Muscle layer of duodenum (tissue), 2 donors: ENCODE results near the gene THAP3.

Source experiments
- H3K27ac ChIP-seq: one replicate; pipeline ENCODE4 v1.7.0; 2013; ENCODE audit warnings: mild to moderate bottlenecking, low read length
- H3K27me3 ChIP-seq: one replicate; pipeline ENCODE4 v1.7.0; 2013; ENCODE audit warnings: low read depth, mild to moderate bottlenecking, control low read depth, low read length
- H3K36me3 ChIP-seq, 2 donors: one replicate each; pipeline ENCODE4 v1.7.0; 2013; ENCODE audit warnings: low read length in 2 of 2, control low read depth in 1 of 2, mild to moderate bottlenecking in 1 of 2; ENCODE audit not compliant: insufficient read depth in 2 of 2, control insufficient read depth in 1 of 2
- H3K4me1 ChIP-seq, 2 donors: one replicate each; pipeline ENCODE4 v1.7.0; 2013; ENCODE audit warnings: low read length in 2 of 2, mild to moderate bottlenecking in 2 of 2, control low read depth in 1 of 2, moderate library complexity in 1 of 2; ENCODE audit not compliant: insufficient read depth in 2 of 2, control insufficient read depth in 1 of 2
- H3K4me3 ChIP-seq, 2 donors: one replicate each; pipeline ENCODE4 v1.7.0; 2013; ENCODE audit warnings: low read length in 2 of 2, low read depth in 1 of 2, mild to moderate bottlenecking in 1 of 2
- H3K9me3 ChIP-seq, 2 donors: one replicate each; pipeline ENCODE4 v1.7.0; 2013; ENCODE audit warnings: low read length in 2 of 2, control low read depth in 1 of 2, mild to moderate bottlenecking in 1 of 2; ENCODE audit not compliant: control insufficient read depth in 1 of 2
- donor health status: healthy.

THAP3 gene

GRCh38 chr1:6584126-6585080 lies 40.3 kb upstream of the THAP3 start:
- Histone ChIP-seq H3K27ac (no peak overlapping the region), H3K27me3 (no peaks in the 10 kb centered on the region), H3K9me3 (no peaks in the 10 kb centered on the region), H3K4me3 (no peak overlapping the region), H3K36me3 (peaks cover 5 to 14% of the 10 kb centered on the region in 2 donors), H3K4me1 (peaks cover 11 to 38% of the 10 kb centered on the region in 2 donors)

GRCh38 chr1:6585081-6585722 lies 39.5 kb upstream of the THAP3 start:
- Histone ChIP-seq H3K27me3 (no peaks in the 10 kb centered on the region), H3K4me3 (no peak overlapping the region), H3K9me3 (no peaks in the 10 kb centered on the region), H3K4me1 (peaks cover 11 to 36% of the 10 kb centered on the region in 2 donors), H3K27ac (no peak overlapping the region), H3K36me3 (peaks cover 10 to 22% of the 10 kb centered on the region in 2 donors)

DNA sequence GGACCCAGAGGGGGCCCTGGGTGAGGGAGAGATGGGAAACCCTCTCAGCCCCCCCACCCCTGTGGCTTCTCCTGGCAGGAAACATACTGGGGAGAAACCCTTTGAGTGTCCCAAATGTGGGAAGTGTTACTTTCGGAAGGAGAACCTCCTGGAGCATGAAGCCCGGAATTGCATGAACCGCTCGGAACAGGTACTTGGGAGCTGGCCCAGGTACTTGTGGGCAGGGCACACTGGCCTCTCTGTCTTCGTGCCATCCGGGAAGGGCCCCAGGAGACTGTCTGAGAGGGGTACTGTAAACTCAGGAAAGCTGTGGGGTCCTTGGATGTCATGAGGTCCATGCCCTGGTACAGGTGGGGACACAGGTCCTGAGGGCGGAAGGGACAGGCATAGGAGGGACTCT lies 38.8 kb upstream of the THAP3 start:
- Histone ChIP-seq H3K4me1 (peaks cover 7 to 29% of the 10 kb centered on the region in 2 donors), H3K36me3 (peaks cover 13 to 29% of the 10 kb centered on the region in 2 donors), H3K9me3 (no peaks in the 10 kb centered on the region), H3K27me3 (no peaks in the 10 kb centered on the region), H3K27ac (no peak overlapping the region), H3K4me3 (no peak overlapping the region)

DNA sequence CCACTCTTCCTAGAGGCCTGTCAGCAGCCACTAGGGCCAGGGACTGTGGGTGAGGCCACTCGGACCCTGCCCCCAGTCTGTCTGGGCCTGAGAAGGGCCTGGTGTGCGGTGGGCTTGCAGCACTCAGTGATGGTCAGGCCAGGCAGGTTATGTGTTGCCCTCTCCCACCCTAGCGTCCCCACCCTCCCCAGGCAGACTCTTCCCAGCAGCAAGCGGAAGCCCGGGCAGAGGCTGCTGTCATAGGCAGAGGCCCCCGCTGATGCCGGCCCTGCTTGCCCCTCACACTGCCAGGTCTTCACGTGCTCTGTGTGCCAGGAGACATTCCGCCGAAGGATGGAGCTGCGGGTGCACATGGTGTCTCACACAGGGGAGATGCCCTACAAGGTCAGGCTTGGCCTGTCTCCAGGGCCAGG lies 38.3 kb upstream of the THAP3 start:
- no peaks in the 10 kb centered on the region for H3K9me3 ChIP-seq
- H3K4me1 ChIP-seq, result peaks cover 3 to 23% of the 10 kb centered on the region in 2 donors
- no peak overlapping the region for H3K4me3 ChIP-seq
- H3K27me3 ChIP-seq, result no peaks in the 10 kb centered on the region
- H3K36me3 ChIP-seq, result peaks cover 13 to 34% of the 10 kb centered on the region in 2 donors
- H3K27ac ChIP-seq, result no peak overlapping the region

GRCh38 chr1:6587261-6588005 lies 37.2 kb upstream of the THAP3 start:
- H3K4me1 ChIP-seq, result peaks cover under 1 to 20% of the 10 kb centered on the region in 2 donors

GRCh38 chr1:6588128-6588892 lies 36.4 kb upstream of the THAP3 start:
- H3K36me3 ChIP-seq, result peaks cover 29 to 53% of the 10 kb centered on the region in 2 donors
- H3K4me3 ChIP-seq, result no peak overlapping the region
- no peaks in the 10 kb centered on the region for H3K9me3 ChIP-seq
- H3K27me3 ChIP-seq, result no peaks in the 10 kb centered on the region
- no peak overlapping the region for H3K27ac ChIP-seq
- H3K4me1 ChIP-seq, result peaks cover 0 to 20% of the 10 kb centered on the region in 2 donors

More at GRCh38 chr1:6587261-6588005, 37.2 kb upstream of the THAP3 start:
- H3K27ac ChIP-seq, result no peak overlapping the region
- H3K27me3 ChIP-seq, result no peaks in the 10 kb centered on the region
- H3K4me3 ChIP-seq, result no peak overlapping the region
- H3K9me3 ChIP-seq, result no peaks in the 10 kb centered on the region
- peaks cover 20 to 44% of the 10 kb centered on the region in 2 donors for H3K36me3 ChIP-seq

- Histone ChIP-seq H3K27ac (no peak overlapping the region), H3K27me3 (no peaks in the 10 kb centered on the region), H3K4me3 (no peak overlapping the region), H3K4me1 (peaks cover 0 to 20% of the 10 kb centered on the region in 2 donors), H3K9me3 (no peaks in the 10 kb centered on the region), H3K36me3 (peaks cover 36 to 60% of the 10 kb centered on the region in 2 donors)
Observed at GRCh38 chr1:6588893-6589520, 35.7 kb upstream of the THAP3 start.

GRCh38 chr1:6590046-6590445 lies 34.6 kb upstream of the THAP3 start:
- Histone ChIP-seq H3K27me3 (no peaks in the 10 kb centered on the region), H3K4me1 (peaks cover 0 to 20% of the 10 kb centered on the region in 2 donors), H3K4me3 (no peak overlapping the region), H3K27ac (no peak overlapping the region), H3K36me3 (peaks cover 40 to 70% of the 10 kb centered on the region in 2 donors), H3K9me3 (no peaks in the 10 kb centered on the region)

DNA sequence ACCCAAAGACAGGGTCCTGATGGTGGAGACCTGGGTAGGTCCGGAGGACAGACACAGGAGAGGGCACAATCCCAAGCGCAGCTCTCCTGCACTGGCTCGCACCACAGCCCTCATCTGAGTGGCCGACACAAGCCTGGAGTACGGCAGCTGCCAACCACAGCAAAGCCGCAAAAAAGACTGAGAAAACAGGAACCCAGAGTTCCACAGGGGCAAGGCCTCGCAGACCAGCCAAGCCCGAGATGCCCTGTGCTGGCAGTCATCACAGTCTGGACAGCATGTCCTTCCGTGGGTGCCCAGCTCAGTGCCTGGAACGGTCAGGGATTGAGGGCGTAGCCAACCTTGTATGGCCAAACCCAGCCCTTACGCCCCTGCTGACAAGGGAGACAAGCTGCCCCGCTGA lies 33.4 kb upstream of the THAP3 start:
- H3K4me1 ChIP-seq, result peaks cover 0 to 26% of the 10 kb centered on the region in 2 donors
- H3K36me3 ChIP-seq, result peaks cover 47 to 81% of the 10 kb centered on the region in 2 donors
- no peak overlapping the region for H3K27ac ChIP-seq
- H3K9me3 ChIP-seq, result no peaks in the 10 kb centered on the region
- H3K4me3 ChIP-seq, result no peak overlapping the region
- no peaks in the 10 kb centered on the region for H3K27me3 ChIP-seq

DNA sequence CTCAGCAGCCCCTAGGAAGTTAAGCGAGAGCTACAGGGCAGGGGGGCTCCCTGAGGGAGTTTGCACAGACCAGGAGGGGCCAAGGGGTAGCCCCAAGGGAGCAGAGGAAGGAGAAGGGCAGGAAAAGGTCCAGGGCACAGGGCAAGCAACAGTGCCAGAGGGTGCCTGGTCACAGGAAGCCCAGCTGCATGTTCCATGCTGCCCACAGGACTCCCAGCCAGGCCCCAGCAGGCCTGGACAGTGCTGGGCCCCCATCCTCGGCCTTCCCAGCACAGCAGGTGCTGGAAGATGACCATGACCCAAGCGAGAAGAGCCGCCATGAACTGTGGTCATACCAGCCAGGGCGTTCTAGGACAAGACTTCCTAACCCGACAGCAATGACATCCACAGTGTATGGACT lies 33.0 kb upstream of the THAP3 start:
- Histone ChIP-seq H3K36me3 (peaks cover 51 to 83% of the 10 kb centered on the region in 2 donors), H3K27me3 (no peaks in the 10 kb centered on the region), H3K4me1 (peaks cover 3 to 28% of the 10 kb centered on the region in 2 donors), H3K4me3 (no peak overlapping the region), H3K27ac (no peak overlapping the region), H3K9me3 (no peaks in the 10 kb centered on the region)
